NCI-H2081 treated with DMSO at 0.1 percent for 48 hours (cell line): ENCODE measurements around the gene MLXIPL.
"Not testable (repeated sequence)": the region's sequence is repeated elsewhere in the genome, so short reads cannot be mapped to it uniquely, and the experiment has no call there.

Experiments
- DNase-seq: peaks from one replicate; lab custom pipeline; 2025; lab: John Stamatoyannopoulos, UW

MLXIPL gene, protein sequence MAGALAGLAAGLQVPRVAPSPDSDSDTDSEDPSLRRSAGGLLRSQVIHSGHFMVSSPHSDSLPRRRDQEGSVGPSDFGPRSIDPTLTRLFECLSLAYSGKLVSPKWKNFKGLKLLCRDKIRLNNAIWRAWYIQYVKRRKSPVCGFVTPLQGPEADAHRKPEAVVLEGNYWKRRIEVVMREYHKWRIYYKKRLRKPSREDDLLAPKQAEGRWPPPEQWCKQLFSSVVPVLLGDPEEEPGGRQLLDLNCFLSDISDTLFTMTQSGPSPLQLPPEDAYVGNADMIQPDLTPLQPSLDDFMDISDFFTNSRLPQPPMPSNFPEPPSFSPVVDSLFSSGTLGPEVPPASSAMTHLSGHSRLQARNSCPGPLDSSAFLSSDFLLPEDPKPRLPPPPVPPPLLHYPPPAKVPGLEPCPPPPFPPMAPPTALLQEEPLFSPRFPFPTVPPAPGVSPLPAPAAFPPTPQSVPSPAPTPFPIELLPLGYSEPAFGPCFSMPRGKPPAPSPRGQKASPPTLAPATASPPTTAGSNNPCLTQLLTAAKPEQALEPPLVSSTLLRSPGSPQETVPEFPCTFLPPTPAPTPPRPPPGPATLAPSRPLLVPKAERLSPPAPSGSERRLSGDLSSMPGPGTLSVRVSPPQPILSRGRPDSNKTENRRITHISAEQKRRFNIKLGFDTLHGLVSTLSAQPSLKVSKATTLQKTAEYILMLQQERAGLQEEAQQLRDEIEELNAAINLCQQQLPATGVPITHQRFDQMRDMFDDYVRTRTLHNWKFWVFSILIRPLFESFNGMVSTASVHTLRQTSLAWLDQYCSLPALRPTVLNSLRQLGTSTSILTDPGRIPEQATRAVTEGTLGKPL

GRCh38 chr7:73623798-73624668 lies at the start of gene MLXIPL:
Gene MLXIPL (minus strand): TSS chr7:73624522. CDS start chr7:73624492, 30 bp downstream.
- peak; percentile 44 for DNase-seq

DNA sequence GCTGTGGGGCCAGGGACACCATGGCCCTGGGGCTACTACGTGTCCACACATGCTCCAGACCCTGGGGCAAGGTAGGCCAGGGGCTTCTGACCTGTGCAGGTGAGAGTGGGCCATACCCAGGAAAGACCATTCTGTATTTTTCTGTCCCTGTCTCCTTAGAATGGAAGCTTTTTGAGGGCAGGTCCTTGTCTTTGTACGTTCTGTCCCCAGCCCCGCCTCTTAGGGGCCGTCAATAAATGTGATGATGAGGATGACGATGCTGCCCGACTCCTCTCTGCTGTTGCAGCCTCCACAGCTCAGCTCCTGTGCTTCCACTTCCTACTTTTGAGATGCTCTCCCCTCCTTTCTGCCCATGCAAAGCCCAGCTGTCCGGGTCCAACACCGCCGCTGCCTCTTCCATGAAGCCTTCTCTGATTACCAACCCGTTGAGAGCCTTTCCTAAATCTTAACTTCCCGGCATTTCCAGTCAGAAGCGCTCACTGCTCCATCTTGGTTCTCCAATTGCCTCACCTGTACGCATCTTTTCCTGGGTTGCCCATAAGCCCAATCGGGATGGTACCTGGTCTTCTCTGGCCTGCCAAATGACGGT lies 47.6 kb upstream of the MLXIPL start:
- DNase-seq, result no peak

GRCh38 chr7:73671322-73671661 lies 47.0 kb upstream of the MLXIPL start:
- no peak for DNase-seq

DNA sequence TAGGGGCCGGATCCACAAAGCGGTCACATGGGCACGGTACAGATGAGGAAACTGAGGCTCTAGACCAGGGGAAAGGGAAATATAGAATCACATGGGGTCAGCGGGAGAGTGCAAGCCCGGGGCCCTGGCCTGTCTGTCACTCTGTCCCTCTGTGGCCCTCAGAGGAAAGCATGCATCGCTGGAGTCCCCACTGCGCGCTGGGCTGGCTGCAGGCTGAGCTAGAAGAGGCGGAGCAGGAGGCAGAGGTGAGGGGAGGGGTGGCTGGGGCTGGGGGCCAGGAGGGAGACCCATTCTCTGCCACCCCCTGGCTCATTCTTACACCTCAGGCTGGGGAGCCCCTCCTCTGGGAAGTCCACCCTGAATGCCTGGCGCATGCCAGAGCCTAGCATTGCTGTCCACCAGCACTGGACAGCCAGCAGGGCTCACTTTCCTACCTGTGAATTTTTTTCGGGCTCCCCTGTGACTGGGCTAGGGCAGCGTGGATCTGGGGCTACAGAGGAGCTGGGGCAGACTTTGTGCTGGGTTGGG lies 45.6 kb upstream of the MLXIPL start:
- no peak for DNase-seq

DNA sequence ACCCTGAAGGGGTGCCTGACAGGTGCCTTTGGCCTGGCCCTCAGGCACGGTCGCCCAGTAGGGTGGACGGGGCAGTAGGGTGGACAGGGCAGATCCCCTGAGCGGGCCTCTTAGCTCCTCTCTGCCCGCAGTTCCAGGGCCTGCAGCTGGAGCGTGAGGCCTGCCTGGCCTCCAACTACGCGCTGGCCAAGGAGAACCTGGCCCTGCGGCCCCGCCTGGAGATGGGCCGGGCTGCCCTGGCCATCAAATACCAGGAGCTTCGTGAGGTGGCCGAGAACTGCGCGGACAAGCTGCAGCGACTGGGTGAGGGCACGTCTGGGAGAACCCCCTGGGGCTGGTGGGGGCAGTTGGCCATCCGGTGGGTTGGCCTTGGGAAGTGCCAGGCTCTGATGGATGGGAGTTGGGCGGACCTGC lies 45.0 kb upstream of the MLXIPL start:
- DNase-seq, result no peak

DNA sequence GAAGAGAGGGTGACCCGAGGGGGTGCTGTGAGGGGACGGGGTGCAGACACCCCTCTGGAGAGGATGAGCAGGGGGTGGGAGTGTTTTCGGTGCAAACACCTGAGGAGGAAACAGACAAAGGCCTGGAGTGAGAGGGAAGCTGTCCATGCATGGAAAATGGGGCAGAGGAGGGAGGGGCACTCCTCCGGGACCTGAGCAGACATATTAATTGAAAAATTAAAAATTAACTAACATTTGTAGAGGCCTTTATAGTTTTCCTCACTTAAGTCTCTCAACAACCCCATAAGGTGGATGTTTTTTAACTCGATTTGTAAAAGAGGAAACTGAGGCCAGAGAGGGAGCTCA lies 44.5 kb upstream of the MLXIPL start:
- no peak for DNase-seq

GRCh38 chr7:73668103-73668885 lies 44.0 kb upstream of the MLXIPL start:
- no peak for DNase-seq

DNA sequence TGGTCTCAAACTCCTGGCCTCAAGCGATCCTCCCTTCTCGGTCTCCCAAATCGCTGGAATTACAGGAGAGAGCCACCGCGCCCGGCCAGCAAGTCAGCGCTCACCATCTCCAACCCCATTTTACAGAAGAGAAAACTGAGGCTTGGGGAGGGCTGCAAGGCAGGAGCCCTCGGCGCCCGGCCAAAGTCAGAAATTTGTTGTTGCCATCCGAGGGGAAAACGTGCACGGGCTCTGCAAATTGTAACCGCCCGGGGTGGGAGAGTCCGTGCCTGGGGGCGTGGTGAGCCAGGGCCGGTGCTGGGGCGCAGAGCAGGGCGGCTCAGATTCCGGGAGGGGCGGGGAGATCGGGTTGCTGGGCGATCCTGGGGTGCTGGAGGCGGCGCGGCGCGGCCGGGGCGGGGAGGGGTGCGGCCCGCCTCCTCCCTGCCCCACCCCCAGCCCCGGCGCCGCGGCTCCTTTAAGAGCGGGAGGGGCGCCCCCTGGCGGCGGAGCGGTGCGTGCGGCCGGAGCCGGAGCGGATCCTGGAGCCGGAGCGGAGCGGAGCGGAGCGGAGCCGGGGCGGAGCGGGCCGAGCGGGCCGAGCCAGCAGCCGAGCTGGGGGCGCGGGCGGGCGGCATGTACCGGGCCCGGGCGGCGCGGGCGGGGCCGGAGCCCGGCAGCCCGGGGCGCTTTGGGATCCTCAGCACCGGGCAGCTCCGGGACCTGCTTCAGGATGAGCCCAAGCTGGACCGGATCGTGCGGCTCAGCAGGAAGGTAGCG lies 43.2 kb upstream of the MLXIPL start, which contains the start of gene VPS37D:
Gene VPS37D (plus strand): TSS at position 488 of the 759 bp plus-strand sequence. CDS start 128 bp downstream, at position 616.
- no peak for DNase-seq

- no peak for DNase-seq
Observed at GRCh38 chr7:73663033-73663432, 38.7 kb upstream of the MLXIPL start.

GRCh38 chr7:73660594-73660993 lies 36.3 kb upstream of the MLXIPL start:
- not testable (repeated sequence) for DNase-seq

DNA sequence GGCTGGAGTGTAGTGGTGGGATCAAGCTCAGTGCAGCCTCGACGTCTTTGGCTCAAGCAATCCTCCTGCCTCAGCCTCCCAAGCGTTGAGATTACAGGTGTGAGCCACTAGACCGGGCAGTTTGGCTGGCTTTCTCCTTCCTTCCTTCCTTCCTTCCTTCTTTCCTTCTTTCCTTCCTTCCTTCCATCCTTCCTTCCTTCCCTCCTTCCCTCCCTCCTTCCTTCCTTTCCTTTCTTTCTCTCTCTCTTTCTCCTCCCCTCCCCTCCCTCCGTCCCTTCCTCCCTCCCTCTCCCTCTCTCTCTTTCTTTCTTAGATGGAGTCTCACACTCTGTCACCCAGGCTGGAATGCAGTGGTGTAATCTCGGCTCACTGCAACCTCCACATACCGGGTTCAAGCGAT lies 35.7 kb upstream of the MLXIPL start:
- no peak for DNase-seq

- DNase-seq, result not testable (repeated sequence)
Observed at GRCh38 chr7:73655309-73655708, 31.0 kb upstream of the MLXIPL start.

GRCh38 chr7:73652541-73652949 lies 28.2 kb upstream of the MLXIPL start:
- DNase-seq, result no peak

DNA sequence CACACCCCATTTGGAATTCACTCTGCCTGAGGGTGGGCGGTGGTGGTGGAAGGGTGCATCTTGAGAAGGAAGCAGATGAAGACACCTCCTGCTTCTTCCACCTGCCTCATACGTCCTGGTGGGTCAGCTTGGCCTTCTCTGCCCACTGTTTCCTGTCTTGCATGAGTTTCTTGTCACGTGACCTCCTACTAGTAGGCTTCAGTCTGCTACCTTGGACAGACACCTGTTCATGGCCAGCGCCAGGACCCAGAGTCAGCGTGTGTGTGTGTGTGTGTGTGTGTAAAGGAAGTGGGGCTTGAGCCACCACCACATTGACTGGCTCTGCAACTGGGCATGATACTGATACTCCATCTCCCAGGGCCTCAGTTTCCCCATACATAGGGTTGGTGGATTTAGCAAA lies 26.2 kb upstream of the MLXIPL start:
- no peak for DNase-seq

DNA sequence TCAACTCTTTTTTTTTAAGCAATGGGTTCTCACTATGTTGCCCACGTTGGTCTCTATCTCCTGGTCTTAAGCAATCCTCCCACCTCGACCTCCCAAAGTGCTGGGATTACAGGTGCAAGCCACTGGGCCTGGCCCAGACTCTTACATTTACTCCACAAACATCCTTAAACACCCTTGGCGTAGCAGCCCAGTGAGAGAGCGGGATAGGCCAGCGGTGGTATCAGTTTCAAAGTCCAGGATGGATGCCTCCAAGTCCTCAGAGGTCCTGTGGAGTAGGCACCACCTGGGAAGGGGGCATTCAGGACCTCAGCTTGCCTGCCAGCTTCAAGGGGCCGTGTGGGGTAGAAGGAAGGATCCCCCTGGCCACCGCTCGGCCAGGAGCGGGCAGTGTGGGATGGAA lies 25.3 kb upstream of the MLXIPL start:
- no peak for DNase-seq

DNA sequence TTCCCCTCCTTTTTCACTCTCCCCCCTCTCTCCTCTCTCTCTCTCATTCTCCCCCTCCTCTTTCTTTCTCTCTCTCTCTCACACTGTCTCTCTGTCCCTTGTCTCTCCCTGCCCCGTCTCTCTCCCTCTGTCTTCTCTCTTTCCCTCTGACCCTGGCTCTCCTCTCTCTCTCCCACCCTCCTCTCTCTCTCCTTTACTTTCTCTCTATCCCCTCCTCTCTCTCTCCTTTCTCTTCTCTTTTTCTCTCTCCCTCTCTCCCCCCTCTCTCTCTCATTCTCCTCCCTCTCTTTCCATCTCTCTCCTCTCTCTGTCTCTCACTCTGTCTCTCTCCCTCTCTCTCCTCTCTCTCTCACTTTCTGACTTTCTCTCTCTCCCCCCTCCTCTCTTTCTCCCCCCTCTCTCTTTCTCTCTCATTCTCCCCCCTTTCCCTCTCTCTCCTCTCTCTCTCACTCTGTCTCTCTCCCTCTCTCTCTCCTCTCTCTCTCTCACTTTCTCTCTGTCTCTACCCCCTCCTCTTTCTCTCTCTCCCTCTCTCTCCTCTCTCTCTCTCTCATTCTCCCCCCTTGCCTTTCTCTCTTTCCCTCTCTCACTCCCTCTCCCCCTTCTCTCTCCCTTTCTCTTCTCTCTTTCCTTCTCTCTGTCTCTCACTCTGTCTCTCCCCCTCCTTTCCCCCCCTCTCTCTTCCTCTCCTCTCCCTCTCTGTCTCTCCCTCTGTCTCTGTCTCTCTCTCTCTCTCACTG lies 24.4 kb upstream of the MLXIPL start:
- DNase-seq, result no peak

DNA sequence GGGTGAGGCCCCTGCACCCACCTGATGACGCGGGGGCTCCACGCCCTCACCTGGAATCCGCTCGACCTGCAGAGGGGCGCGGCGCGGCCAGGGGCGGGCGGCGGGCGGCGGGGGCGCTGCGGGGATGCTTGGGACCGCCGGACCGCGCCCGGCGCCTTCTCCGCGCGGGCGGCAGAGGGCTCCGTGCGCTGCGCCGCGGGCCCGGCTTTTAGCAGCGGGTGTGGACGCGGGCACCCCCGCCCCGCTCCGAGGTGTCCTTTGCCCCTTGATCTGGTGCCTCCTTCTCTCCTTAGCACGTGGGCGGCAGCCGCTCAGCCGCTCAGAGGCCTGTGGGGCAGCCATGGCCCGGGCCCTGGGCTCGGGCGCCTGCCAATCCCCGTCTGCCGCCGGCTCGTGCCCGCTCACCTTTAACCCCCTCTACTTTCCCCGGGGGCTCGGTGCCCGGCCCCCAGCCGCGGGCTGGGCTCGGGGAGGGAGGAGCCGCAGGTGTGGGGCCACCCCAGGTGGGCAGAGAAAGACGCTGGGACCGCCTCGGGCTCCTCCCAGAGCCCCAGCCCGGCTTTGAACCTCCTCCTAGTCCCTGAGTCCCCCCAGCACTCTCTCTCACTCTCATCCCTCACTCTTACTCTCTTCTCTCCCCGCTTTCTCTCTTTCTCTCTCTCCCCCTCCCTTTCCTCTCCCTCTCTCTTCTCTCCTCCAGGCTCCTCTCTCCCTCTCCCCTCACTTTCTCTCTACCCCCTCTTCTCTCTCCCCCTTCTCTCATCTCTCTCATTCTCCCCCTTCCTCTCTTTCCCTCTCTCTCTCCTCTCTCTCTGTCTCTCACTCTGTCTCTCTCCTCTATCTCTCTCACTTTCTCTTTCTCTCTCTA lies 23.6 kb upstream of the MLXIPL start:
- no peak for DNase-seq
